ENCODE results near the gene PUS1.

DNA sequence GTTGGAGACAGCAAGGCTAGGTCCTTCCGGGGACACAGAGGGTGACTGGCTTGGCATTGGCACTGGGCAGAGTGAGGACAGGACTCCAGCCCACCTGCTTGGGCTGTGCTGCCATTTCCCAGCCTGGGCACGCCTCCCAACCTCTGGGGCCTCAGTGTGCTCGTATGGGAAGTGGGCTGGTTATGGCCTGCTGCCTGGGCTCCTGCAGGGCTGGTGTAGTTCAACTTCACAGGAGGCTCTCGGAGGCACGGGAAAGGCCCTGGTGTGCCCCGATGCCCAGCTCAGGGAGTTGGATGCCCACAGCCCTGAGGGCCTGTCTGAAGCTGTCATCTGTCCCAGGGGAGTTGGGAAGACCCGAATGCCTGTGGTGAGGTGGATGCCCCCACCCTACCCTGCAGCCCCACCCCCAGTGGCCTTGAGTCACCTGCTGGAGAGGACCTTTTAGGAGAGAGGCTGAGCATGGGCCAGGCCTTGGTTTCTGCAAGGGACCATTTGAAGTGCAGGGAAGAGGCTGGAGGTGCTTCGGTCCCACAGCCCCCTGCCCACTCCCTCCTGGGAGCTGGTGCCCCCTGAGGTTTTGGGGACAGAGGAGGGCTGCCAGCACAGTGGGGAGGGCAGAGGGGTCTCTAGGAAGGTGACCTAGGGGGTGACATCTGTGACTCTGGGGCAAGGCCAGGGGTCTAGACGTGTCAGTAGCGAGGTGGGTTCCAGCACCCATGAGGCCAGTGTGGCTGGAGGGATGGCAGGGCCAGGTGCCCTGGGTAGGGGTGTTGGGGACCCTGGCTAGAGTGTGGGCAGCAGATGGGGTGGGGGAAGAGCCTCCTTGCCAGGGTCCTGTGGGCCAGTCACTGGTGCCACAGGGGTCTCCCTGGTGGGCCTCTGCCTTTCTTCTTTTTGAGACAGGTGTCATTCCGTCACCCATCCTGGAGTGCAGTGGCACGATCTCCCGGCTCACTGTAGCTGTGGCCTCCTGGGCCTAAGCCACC, 25.5 kb upstream of the PUS1 start:
- TF ChIP-seq CTCF (IDR thresholded peaks at IDR 0.05; ENCODE audit: low read length) (no peak), EZH2 (IDR thresholded peaks at IDR 0.05; ENCODE audit: borderline replicate concordance, low read length) (no peak)

Data from OCI-LY1 (cell line).